Nephron (organoid): ENCODE results near the gene CCDC192.

Experiments used
- H3K27ac Mint-ChIP-seq, 3 experiments: 2 replicates each; pipeline ENCODE4 v1.8.0; 2020; ENCODE audit warnings: mixed read lengths in 3 of 3, mild to moderate bottlenecking in 2 of 3, moderate library complexity in 1 of 3
- H3K27me3 Mint-ChIP-seq: 2 replicates; pipeline ENCODE4 v1.8.0; 2021; ENCODE audit warnings: low read depth, mild to moderate bottlenecking, moderate library complexity, mixed read lengths
- H3K36me3 Mint-ChIP-seq: 2 replicates; pipeline ENCODE4 v1.8.0; 2020; ENCODE audit warnings: low read depth, mixed read lengths
- H3K4me1 Mint-ChIP-seq: 2 replicates; pipeline ENCODE4 v1.8.0; 2020; ENCODE audit warnings: mixed read lengths
- H3K4me3 Mint-ChIP-seq, 3 experiments: 2 replicates each; pipeline ENCODE4 v1.8.0; 2020; ENCODE audit warnings: mild to moderate bottlenecking in 3 of 3, mixed read lengths in 3 of 3, moderate library complexity in 2 of 3
- H3K9me3 Mint-ChIP-seq: 2 replicates; pipeline ENCODE4 v1.8.0; 2020; ENCODE audit warnings: mixed read lengths
- TF ChIP-seq, protein P1 (sequence below), 3 experiments: fragments of 200-600 bp; sonication (generic); IDR thresholded peaks; one replicate each; pipeline ENCODE4 v1.5.0; 2021; ENCODE audit warnings: antibody characterized with exemption in 3 of 3; ENCODE audit not compliant: unreplicated experiment in 3 of 3

CCDC192 gene

GRCh38 chr5:127851964-127852363 lies 148.8 kb downstream of the CCDC192 start:
- Mint-ChIP-seq H3K4me1 (peaks cover 20% of the 10 kb centered on the region), H3K9me3 (peaks cover 9% of the 10 kb centered on the region), H3K4me3 (no peak overlapping the region), H3K27me3 (no peaks in the 10 kb centered on the region), H3K36me3 (no peaks in the 10 kb centered on the region), H3K27ac (no peak overlapping the region)
- TF ChIP-seq, protein P1, sequence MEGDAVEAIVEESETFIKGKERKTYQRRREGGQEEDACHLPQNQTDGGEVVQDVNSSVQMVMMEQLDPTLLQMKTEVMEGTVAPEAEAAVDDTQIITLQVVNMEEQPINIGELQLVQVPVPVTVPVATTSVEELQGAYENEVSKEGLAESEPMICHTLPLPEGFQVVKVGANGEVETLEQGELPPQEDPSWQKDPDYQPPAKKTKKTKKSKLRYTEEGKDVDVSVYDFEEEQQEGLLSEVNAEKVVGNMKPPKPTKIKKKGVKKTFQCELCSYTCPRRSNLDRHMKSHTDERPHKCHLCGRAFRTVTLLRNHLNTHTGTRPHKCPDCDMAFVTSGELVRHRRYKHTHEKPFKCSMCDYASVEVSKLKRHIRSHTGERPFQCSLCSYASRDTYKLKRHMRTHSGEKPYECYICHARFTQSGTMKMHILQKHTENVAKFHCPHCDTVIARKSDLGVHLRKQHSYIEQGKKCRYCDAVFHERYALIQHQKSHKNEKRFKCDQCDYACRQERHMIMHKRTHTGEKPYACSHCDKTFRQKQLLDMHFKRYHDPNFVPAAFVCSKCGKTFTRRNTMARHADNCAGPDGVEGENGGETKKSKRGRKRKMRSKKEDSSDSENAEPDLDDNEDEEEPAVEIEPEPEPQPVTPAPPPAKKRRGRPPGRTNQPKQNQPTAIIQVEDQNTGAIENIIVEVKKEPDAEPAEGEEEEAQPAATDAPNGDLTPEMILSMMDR (IDR thresholded peaks at IDR 0.05; ENCODE audit: unreplicated experiment in 3 of 3): no peak

DNA sequence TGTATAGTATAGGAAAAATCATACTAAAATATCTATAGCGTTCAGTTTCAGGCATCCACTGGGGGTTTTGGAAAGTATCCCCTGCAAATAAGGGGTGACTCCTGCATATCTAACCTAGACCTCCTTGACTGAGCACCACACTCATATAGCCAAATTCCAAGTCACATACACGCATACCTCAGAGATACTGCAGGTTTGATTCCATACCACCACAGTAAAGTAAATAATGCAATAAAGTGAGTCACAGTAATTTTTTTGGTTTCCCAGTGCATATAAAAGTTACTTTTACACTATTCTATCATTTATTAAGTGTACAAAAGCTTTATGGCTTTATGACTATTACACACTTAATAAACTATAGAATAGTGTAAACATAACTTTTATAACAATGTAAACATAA lies 151.3 kb downstream of the CCDC192 start:
- no peak overlapping the region for H3K27ac Mint-ChIP-seq
- no peaks in the 10 kb centered on the region for H3K36me3 Mint-ChIP-seq
- H3K4me3 Mint-ChIP-seq: no peak overlapping the region
- TF ChIP-seq, protein P1 (IDR thresholded peaks at IDR 0.05; ENCODE audit: unreplicated experiment in 3 of 3): no peak
- peaks cover 18% of the 10 kb centered on the region for H3K4me1 Mint-ChIP-seq
- no peaks in the 10 kb centered on the region for H3K27me3 Mint-ChIP-seq
- peaks cover 18% of the 10 kb centered on the region for H3K9me3 Mint-ChIP-seq

- H3K36me3 Mint-ChIP-seq: no peaks in the 10 kb centered on the region
- H3K9me3 Mint-ChIP-seq: peaks cover 22% of the 10 kb centered on the region
- no peak overlapping the region for H3K27ac Mint-ChIP-seq
- no peaks in the 10 kb centered on the region for H3K27me3 Mint-ChIP-seq
- H3K4me1 Mint-ChIP-seq: peaks cover 9% of the 10 kb centered on the region
- H3K4me3 Mint-ChIP-seq: no peak overlapping the region
- TF ChIP-seq, protein P1 (IDR thresholded peaks at IDR 0.05; ENCODE audit: unreplicated experiment in 3 of 3): no peak
Measured at GRCh38 chr5:127856292-127856691, 153.1 kb downstream of the CCDC192 start.

GRCh38 chr5:127858116-127858784 lies 155.1 kb downstream of the CCDC192 start:
- Mint-ChIP-seq H3K27ac (peak overlapping the region in 1 of 3 experiments; percentile 50), H3K4me1 (peaks cover 9% of the 10 kb centered on the region), H3K27me3 (no peaks in the 10 kb centered on the region), H3K9me3 (peaks cover 22% of the 10 kb centered on the region), H3K4me3 (peak overlapping the region in 1 of 3 experiments; percentile 3), H3K36me3 (no peaks in the 10 kb centered on the region)
- TF ChIP-seq, protein P1 (IDR thresholded peaks at IDR 0.05; ENCODE audit: unreplicated experiment in 3 of 3): no peak

GRCh38 chr5:127860291-127860690 lies 157.1 kb downstream of the CCDC192 start:
- no peak overlapping the region for H3K27ac Mint-ChIP-seq
- TF ChIP-seq, protein P1 (IDR thresholded peaks at IDR 0.05; ENCODE audit: unreplicated experiment in 3 of 3): no peak
- peaks cover 21% of the 10 kb centered on the region for H3K9me3 Mint-ChIP-seq
- no peaks in the 10 kb centered on the region for H3K36me3 Mint-ChIP-seq
- H3K4me3 Mint-ChIP-seq: no peak overlapping the region
- peaks cover 9% of the 10 kb centered on the region for H3K4me1 Mint-ChIP-seq
- no peaks in the 10 kb centered on the region for H3K27me3 Mint-ChIP-seq

DNA sequence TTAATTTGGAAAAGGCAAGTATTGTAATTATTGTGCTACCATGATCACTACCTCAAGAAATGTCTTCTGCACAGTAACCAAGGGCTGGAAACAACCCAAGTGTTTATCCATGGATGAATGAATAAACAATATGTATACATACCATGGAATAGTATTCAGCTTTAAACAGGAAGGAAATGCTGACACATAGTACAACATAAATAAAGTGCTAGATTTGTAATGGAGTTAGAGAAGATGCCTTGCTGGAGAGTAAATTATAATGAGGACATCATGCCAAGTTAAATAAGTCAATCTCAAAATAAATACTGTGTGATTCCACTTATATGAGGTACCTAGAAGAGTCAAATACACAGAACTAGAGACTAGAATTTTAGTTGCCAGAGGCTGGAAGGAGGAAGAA lies 160.0 kb downstream of the CCDC192 start:
- Mint-ChIP-seq H3K4me3 (no peak overlapping the region), H3K27ac (no peak overlapping the region), H3K4me1 (peaks cover 15% of the 10 kb centered on the region), H3K36me3 (no peaks in the 10 kb centered on the region), H3K9me3 (peaks cover 8% of the 10 kb centered on the region), H3K27me3 (no peaks in the 10 kb centered on the region)
- TF ChIP-seq, protein P1 (IDR thresholded peaks at IDR 0.05; ENCODE audit: unreplicated experiment in 3 of 3): no peak
